ENCODE data around the gene MYB. TPM values are rescaled to one million over a fixed set of nuclear protein-coding genes. Genes with fewer than 3 reads are reported as not detected.

The MYB gene
- total and polyA plus RNA-seq, 2 of the 13 experiments (the other 11 are each of a cell fraction or from before 2014, with no cell fraction given), result 0.04 to 0.20 TPM

DNA sequence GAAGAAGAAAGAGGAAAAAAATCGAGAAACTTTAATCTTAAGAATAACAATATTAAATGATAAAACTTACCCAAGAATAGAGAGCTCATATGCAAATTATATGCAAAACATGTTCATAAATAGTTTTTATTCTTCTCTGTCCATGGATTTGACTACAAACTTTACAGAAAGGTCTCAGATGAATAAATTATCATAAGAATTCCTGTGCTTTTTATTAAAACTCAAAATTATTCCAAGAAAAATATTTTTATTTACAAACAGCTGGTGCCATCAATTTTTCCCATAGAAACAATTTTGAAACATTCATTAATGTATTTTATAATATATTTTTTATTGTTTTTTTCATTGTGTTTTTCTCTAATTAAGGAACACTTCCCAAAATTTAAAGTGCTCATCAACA is 12.1 kb downstream of the MYB start:
- no peaks in the 10 kb centered on the region for H3K4me1 ChIP-seq (ENCODE audit: insufficient read depth, low read length)
- H3K36me3 ChIP-seq (replicated peaks in 1 of 2; ENCODE audit: control insufficient read depth in 1 of 2, insufficient read depth in 2 of 2, low read length in 2 of 2), result no peaks in the 10 kb centered on the region
- H3K27me3 ChIP-seq (ENCODE audit: control insufficient read depth in 1 of 2, insufficient read depth in 2 of 2, low read length in 2 of 2), result no peaks in the 10 kb centered on the region
- in situ Hi-C loops (cut with HindIII; ENCODE audit: extremely low pct_ligation_motif_present, low pct_unique_long_range_greater_than_20kb) (no loop called here), intact Hi-C loops (cut with micrococcal nuclease; ENCODE audit: unreplicated experiment) (no loop called here)
- H3K9me3 ChIP-seq (ENCODE audit: low read length), result no peaks in the 10 kb centered on the region
- no peaks in the 10 kb centered on the region for H4K20me1 ChIP-seq (ENCODE audit: insufficient read depth, low read length)
- no peaks in the 10 kb centered on the region for H3K79me2 ChIP-seq (ENCODE audit: insufficient read depth, low read length)
- TF ChIP-seq FOXO1 (CRISPR knock-in tag; IDR thresholded peaks at IDR 0.05), result no peak
- H3K4me3 ChIP-seq (replicated peaks in 1 of 3; ENCODE audit: insufficient read depth in 1 of 3, low read depth in 2 of 3, low read length in 3 of 3), result no peak overlapping the region
- BruUV-seq (replicated peaks), result no TSS peak
- H2AFZ ChIP-seq (ENCODE audit: low read length), result no peak overlapping the region
- no peak overlapping the region for H3K4me2 ChIP-seq (ENCODE audit: low read depth, low read length)
- no peak overlapping the region for H3K27ac ChIP-seq (ENCODE audit: extremely low read length, insufficient read depth, low read length)
- CTCF ChIA-PET (ENCODE audit: low intra/inter-chr PET ratio, low total read pairs), result no interaction called here
- POLR2A ChIA-PET, result no interaction called here
- 1% methylated on average over 1 of the region's 1 CpG for WGBS (ENCODE audit: low lambda C conversion rate)
- H3K9ac ChIP-seq (ENCODE audit: insufficient read depth, low read depth, low read length), result no peak overlapping the region
- no peak for DNase-seq (ENCODE audit: low spot score)
- no peak for FAIRE-seq
- no peak for ATAC-seq

DNA sequence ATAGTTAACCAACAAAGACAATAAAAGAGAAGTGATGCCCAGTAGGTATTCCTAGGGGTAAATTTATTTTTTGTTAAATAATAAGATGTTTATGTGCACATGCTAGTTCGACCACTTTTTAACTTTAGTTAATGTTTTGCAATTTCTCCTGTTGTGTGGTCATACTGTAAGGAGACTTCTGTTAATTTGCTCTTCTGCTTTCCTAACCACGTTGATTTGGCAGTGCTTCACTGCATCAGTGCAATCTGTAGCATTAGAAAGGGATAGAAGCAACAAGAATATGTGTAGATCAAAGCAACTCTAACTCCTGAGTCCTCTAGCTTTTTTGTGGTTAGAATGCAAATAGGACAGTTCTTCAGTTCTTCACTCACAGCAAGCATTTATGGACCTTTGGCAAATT is 13.9 kb downstream of the MYB start:
- no TSS peak for BruUV-seq (replicated peaks)
- Histone ChIP-seq H3K79me2 (ENCODE audit: insufficient read depth, low read length) (no peaks in the 10 kb centered on the region), H3K9ac (ENCODE audit: insufficient read depth, low read depth, low read length) (no peak overlapping the region), H2AFZ (ENCODE audit: low read length) (no peak overlapping the region), H3K27me3 (ENCODE audit: control insufficient read depth in 1 of 2, insufficient read depth in 2 of 2, low read length in 2 of 2) (no peaks in the 10 kb centered on the region), H3K4me1 (ENCODE audit: insufficient read depth, low read length) (no peaks in the 10 kb centered on the region), H3K4me3 (replicated peaks in 1 of 3; ENCODE audit: insufficient read depth in 1 of 3, low read depth in 2 of 3, low read length in 3 of 3) (no peak overlapping the region), H3K9me3 (ENCODE audit: low read length) (no peaks in the 10 kb centered on the region), H4K20me1 (ENCODE audit: insufficient read depth, low read length) (no peaks in the 10 kb centered on the region), H3K4me2 (ENCODE audit: low read depth, low read length) (no peak overlapping the region), H3K36me3 (replicated peaks in 1 of 2; ENCODE audit: control insufficient read depth in 1 of 2, insufficient read depth in 2 of 2, low read length in 2 of 2) (no peaks in the 10 kb centered on the region), H3K27ac (ENCODE audit: extremely low read length, insufficient read depth, low read length) (no peak overlapping the region)
- no peak for ATAC-seq
- in situ Hi-C loops (cut with HindIII; ENCODE audit: extremely low pct_ligation_motif_present, low pct_unique_long_range_greater_than_20kb), result no loop called here
- 3% methylated on average over 2 of the region's 2 CpGs for WGBS (ENCODE audit: low lambda C conversion rate)
- FAIRE-seq, result no peak
- CTCF ChIA-PET (ENCODE audit: low intra/inter-chr PET ratio, low total read pairs), result no interaction called here
- TF ChIP-seq FOXP4 (CRISPR knock-in tag; IDR thresholded peaks at IDR 0.05), result no peak
- no peak for TF ChIP-seq ATM (IDR thresholded peaks at IDR 0.05; ENCODE audit: borderline replicate concordance)
- TF ChIP-seq ZNF138 (CRISPR knock-in tag; IDR thresholded peaks at IDR 0.05; ENCODE audit: low read depth), result no peak
- TF ChIP-seq, protein P1, sequence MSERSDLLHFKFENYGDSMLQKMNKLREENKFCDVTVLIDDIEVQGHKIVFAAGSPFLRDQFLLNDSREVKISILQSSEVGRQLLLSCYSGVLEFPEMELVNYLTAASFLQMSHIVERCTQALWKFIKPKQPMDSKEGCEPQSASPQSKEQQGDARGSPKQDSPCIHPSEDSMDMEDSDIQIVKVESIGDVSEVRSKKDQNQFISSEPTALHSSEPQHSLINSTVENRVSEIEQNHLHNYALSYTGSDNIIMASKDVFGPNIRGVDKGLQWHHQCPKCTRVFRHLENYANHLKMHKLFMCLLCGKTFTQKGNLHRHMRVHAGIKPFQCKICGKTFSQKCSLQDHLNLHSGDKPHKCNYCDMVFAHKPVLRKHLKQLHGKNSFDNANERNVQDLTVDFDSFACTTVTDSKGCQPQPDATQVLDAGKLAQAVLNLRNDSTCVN (CRISPR knock-in tag; IDR thresholded peaks at IDR 0.05; ENCODE audit: borderline replicate concordance), result no peak
- intact Hi-C loops (cut with micrococcal nuclease; ENCODE audit: unreplicated experiment), result no loop called here
- DNase-seq (ENCODE audit: low spot score), result no peak
- POLR2A ChIA-PET, result no interaction called here
